ENCODE results near the gene UNC5CL.

The UNC5CL gene

GRCh38 chr6:41039060-41039998, at the start of gene UNC5CL:
UNC5CL (minus strand) TSS chr6:41039221; CDS start chr6:41035074, 4,147 bp downstream.
- no peak for FAIRE-seq

GRCh38 chr6:41088451-41088850, 49.4 kb upstream of the UNC5CL start:
- DNase-seq (ENCODE audit: low spot score) (no peak), FAIRE-seq (no peak)

More at GRCh38 chr6:41039060-41039998, at the start of gene UNC5CL:
- DNase-seq (ENCODE audit: low spot score) = peak; percentile 59

- no peak for FAIRE-seq
Measured at GRCh38 chr6:41085182-41085581, 46.2 kb upstream of the UNC5CL start.

GRCh38 chr6:41083072-41083471, 44.1 kb upstream of the UNC5CL start:
- FAIRE-seq (no peak), DNase-seq (ENCODE audit: low spot score) (no peak)

More at GRCh38 chr6:41085182-41085581, 46.2 kb upstream of the UNC5CL start:
- no peak for DNase-seq (ENCODE audit: low spot score)

GRCh38 chr6:41080621-41081020, 41.6 kb upstream of the UNC5CL start:
- DNase-seq (ENCODE audit: low spot score) (no peak), FAIRE-seq (no peak)

- DNase-seq (ENCODE audit: low spot score) = no peak
Measured at GRCh38 chr6:41079080-41079479, 40.1 kb upstream of the UNC5CL start.

GRCh38 chr6:41078101-41078500, 39.1 kb upstream of the UNC5CL start:
- FAIRE-seq (no peak), DNase-seq (ENCODE audit: low spot score) (no peak)

More at GRCh38 chr6:41079080-41079479, 40.1 kb upstream of the UNC5CL start:
- FAIRE-seq = no peak

GRCh38 chr6:41077536-41077935, 38.5 kb upstream of the UNC5CL start:
- no peak for FAIRE-seq
- DNase-seq (ENCODE audit: low spot score) = no peak

- no peak for DNase-seq (ENCODE audit: low spot score)
- no peak for FAIRE-seq
Measured at GRCh38 chr6:41075651-41076626, 36.9 kb upstream of the UNC5CL start.

GRCh38 chr6:41074692-41075436, 35.8 kb upstream of the UNC5CL start:
- FAIRE-seq (no peak), DNase-seq (ENCODE audit: low spot score) (no peak)

GRCh38 chr6:41073968-41074691, 35.1 kb upstream of the UNC5CL start:
- FAIRE-seq (no peak), DNase-seq (ENCODE audit: low spot score) (no peak)

GRCh38 chr6:41073203-41073967, 34.4 kb upstream of the UNC5CL start:
- FAIRE-seq (peak; percentile 79), DNase-seq (ENCODE audit: low spot score) (peak; percentile 82)

GRCh38 chr6:41072836-41073202, 33.8 kb upstream of the UNC5CL start, which contains the start of gene NFYA:
NFYA (plus strand) TSS chr6:41072974; CDS start chr6:41079090, 6,116 bp downstream.
- no peak for DNase-seq (ENCODE audit: low spot score)
- FAIRE-seq = peak; percentile 95

- DNase-seq (ENCODE audit: low spot score) (peak; percentile 97), FAIRE-seq (no peak)
Measured at GRCh38 chr6:41071923-41072835, 33.2 kb upstream of the UNC5CL start, which contains the start of gene OARD1. OARD1 (minus strand) TSS chr6:41072356; CDS start chr6:41071634, 722 bp downstream.

- FAIRE-seq = peak; percentile 73
- DNase-seq (ENCODE audit: low spot score) = no peak
Measured at GRCh38 chr6:41071501-41071922, 32.5 kb upstream of the UNC5CL start.

GRCh38 chr6:41066867-41067304, 27.9 kb upstream of the UNC5CL start:
- FAIRE-seq (no peak), DNase-seq (ENCODE audit: low spot score) (peak; percentile 55)

GRCh38 chr6:41065550-41066026, 26.6 kb upstream of the UNC5CL start:
- FAIRE-seq (no peak), DNase-seq (ENCODE audit: low spot score) (no peak)

GRCh38 chr6:41064841-41065240, 25.8 kb upstream of the UNC5CL start:
- FAIRE-seq = no peak
- DNase-seq (ENCODE audit: low spot score) = no peak

Measured in urothelium cell line (cell line).